Spinal cord (tissue), 10 donors: Measurements from ENCODE around the gene RIMKLB. TPM values are rescaled to one million over a fixed set of nuclear protein-coding genes. Genes with fewer than 3 reads are reported as not detected.

ENCODE experiments used
- DNase-seq, 6 donors: peaks; one replicate each; pipeline versions ENCODE4 v3.0.0 to v3.0.0-alpha.2; 2013 to 2015; ENCODE audit warnings: low spot score in 6 of 6, low read depth in 4 of 6
- H3K27ac ChIP-seq: one replicate; pipeline ENCODE4 v1.5.1; 2013; ENCODE audit warnings: low read depth, low read length, control low read depth
- H3K27me3 ChIP-seq: one replicate; pipeline ENCODE4 v1.6.1; 2013; ENCODE audit warnings: low read length; ENCODE audit not compliant: control insufficient read depth, insufficient read depth
- H3K36me3 ChIP-seq: one replicate; pipeline ENCODE4 v1.6.1; 2013; ENCODE audit warnings: low read length; ENCODE audit not compliant: control insufficient read depth, insufficient read depth
- H3K4me1 ChIP-seq: one replicate; pipeline ENCODE4 v1.6.1; 2013; ENCODE audit warnings: low read length; ENCODE audit not compliant: control insufficient read depth, insufficient read depth
- H3K4me3 ChIP-seq: one replicate; pipeline ENCODE4 v1.5.1; 2013; ENCODE audit warnings: low read depth, low read length, control low read depth
- H3K9me3 ChIP-seq: one replicate; pipeline ENCODE4 v1.6.1; 2013; ENCODE audit warnings: low read length; ENCODE audit not compliant: control insufficient read depth, insufficient read depth
- WGBS: methylation state at CpG from one replicate; pipeline ENCODE4 v1.1.5; 2013; ENCODE audit warnings: missing lambda C conversion rate; ENCODE audit not compliant: insufficient coverage; 5-methylcytosine and 5-hydroxymethylcytosine counted together
- polyA plus RNA-seq, 2 donors: library from polyadenylated mRNA; unstranded; fragments of 120-200 nt; gene quantifications; one replicate each; pipeline ENCODE4 v1.2.1, GENCODE V29; 2013; ENCODE audit not compliant: insufficient read length in 2 of 2
- total RNA-seq, 2 donors: library from RNA; depleted of rRNA in 1 of 2; stranded (reverse); fragments of 120-200 nt in 1 of 2; fragments of >200 nt in 1 of 2; gene quantifications; one replicate each; pipeline versions ENCODE4 v1.2.3 to v1.2.4, GENCODE V29; 2013 to 2014
- donor health status: healthy.

RIMKLB gene
- total and polyA plus RNA-seq, 4 donors, result 107 to 203 (median 146) TPM

DNA sequence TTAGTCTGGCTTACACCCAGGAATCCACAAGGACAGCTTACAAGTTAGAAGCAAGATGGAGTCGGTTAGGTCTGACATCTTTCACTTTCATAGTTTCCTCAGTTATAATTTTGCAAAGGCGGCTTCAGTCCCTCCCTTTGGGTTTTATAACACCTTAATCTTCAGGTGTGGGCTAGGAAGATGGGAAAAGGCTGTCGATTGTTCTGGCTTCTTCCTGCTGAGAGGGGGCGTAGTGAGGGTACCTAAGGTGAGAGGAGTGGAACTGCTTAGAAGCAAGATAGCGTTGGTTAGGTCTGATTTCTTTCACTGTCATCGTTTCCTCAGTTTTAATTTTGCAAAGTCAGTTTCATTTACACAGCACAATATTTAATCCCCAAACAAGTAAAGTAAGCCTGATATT, 134.7 kb downstream of the RIMKLB start:
- Histone ChIP-seq H3K36me3 (peaks cover 3% of the 10 kb centered on the region), H3K4me3 (no peak overlapping the region), H3K9me3 (no peaks in the 10 kb centered on the region), H3K27ac (no peak overlapping the region), H3K27me3 (no peaks in the 10 kb centered on the region), H3K4me1 (peaks cover 10% of the 10 kb centered on the region)
- no peak for DNase-seq
- WGBS, result 71% methylated on average over 2 of the region's 6 CpGs

Other genes with a start within 250 kb of the RIMKLB start
- under 1 TPM in 1 of 2 donors, not detected in 1; 0.20 TPM for gene CLEC6A, start 242.0 kb upstream of the RIMKLB start, total RNA-seq
- not detected for gene CLEC6A, start 242.0 kb upstream of the RIMKLB start, polyA plus RNA-seq
- 1 to 10 TPM in 1 of 2 donors, under 1 TPM in 1; 0.06 to 2.6 TPM for gene CLEC4D, start 184.5 kb upstream of the RIMKLB start, total RNA-seq
- not detected for gene CLEC4D, start 184.5 kb upstream of the RIMKLB start, polyA plus RNA-seq
- gene CLEC4E, start 157.1 kb upstream of the RIMKLB start, total RNA-seq, result 1 to 10 TPM in 1 of 2 donors, under 1 TPM in 1; 0.28 to 1.6 TPM
- gene CLEC4E, start 157.1 kb upstream of the RIMKLB start, polyA plus RNA-seq, result not detected
- gene AICDA, start 85.1 kb upstream of the RIMKLB start, total RNA-seq, result under 1 TPM; 0.10 to 0.11 TPM
- gene AICDA, start 85.1 kb upstream of the RIMKLB start, polyA plus RNA-seq, result under 1 TPM; 0.13 to 0.23 TPM
- gene MFAP5, start 35.2 kb upstream of the RIMKLB start, total RNA-seq, result 100 to 1,000 TPM in 1 of 2 donors, 10 to 100 TPM in 1; 79.8 to 138 TPM
- gene MFAP5, start 35.2 kb upstream of the RIMKLB start, polyA plus RNA-seq, result 10 to 100 TPM in 1 of 2 donors, 1 to 10 TPM in 1; 1.9 to 40.2 TPM
- 1 to 10 TPM; 3.4 TPM for gene A2ML1, start 124.6 kb downstream of the RIMKLB start, total RNA-seq
- gene A2ML1, start 124.6 kb downstream of the RIMKLB start, polyA plus RNA-seq, result 1 to 10 TPM; 5.9 to 6.2 TPM
- gene PHC1, start 216.5 kb downstream of the RIMKLB start, total RNA-seq, result 10 to 100 TPM; 33.4 to 52.3 TPM
- 10 to 100 TPM; 85.5 to 92.6 TPM for gene PHC1, start 216.5 kb downstream of the RIMKLB start, polyA plus RNA-seq